M059J (cell line): Measurements from ENCODE around the gene IZUMO2. TPM values are rescaled to one million over a fixed set of nuclear protein-coding genes. Genes with fewer than 3 reads are reported as not detected.
"Not testable (repeated sequence)": the region's sequence is repeated elsewhere in the genome, so short reads cannot be mapped to it uniquely, and the experiment has no call there.

Experiments used
- DNase-seq: peaks from one replicate; pipeline ENCODE4 v3.0.0-alpha.2; 2012; ENCODE audit warnings: low read depth
- total RNA-seq: library from RNA; depleted of rRNA; stranded (reverse); fragments of >200 nt; shearing (Covaris generic); gene quantifications from 2 replicates; pipeline ENCODE4 v1.2.3, GENCODE V29; 2014; rRNA removed

IZUMO2 gene
- total RNA-seq, 1 experiment from 2014 or later: not detected

DNA sequence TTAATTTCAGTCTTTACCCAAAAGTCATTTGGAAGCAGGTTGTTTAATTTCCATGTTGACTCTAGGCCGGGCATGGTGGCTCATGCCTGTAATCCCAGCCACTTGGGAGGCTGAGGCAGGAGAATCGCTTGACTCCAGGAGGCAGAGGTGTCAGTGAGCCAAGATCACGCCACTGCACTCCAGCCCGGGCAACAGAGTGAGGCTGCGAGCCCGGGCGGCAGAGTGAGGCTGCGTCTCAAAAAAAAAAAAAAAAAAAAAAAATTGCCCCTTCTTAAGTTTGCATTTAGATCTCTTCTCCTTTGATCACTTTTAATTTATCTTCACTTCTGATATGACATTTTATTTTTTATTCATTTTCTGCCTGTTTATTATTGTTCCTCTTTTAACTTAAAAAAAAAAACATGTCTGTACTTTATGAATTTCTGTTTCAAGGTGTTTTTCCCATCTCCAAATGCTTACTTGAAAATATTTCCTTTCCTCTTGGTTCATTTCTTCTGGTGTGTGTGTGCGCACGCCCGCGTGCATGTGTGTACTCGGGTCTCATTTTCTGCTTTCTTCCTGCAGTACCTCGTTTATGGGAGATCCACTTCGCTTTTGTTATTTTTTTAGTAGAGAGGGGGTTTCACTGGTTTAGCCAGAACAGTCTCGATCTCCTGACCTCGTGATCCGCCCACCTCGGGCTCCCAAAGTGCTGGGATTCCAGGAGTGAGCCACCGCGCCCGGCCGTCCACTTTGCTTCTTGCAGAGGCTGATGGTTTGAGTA lies 26.3 kb downstream of the IZUMO2 start:
- DNase-seq: not testable (repeated sequence)

DNA sequence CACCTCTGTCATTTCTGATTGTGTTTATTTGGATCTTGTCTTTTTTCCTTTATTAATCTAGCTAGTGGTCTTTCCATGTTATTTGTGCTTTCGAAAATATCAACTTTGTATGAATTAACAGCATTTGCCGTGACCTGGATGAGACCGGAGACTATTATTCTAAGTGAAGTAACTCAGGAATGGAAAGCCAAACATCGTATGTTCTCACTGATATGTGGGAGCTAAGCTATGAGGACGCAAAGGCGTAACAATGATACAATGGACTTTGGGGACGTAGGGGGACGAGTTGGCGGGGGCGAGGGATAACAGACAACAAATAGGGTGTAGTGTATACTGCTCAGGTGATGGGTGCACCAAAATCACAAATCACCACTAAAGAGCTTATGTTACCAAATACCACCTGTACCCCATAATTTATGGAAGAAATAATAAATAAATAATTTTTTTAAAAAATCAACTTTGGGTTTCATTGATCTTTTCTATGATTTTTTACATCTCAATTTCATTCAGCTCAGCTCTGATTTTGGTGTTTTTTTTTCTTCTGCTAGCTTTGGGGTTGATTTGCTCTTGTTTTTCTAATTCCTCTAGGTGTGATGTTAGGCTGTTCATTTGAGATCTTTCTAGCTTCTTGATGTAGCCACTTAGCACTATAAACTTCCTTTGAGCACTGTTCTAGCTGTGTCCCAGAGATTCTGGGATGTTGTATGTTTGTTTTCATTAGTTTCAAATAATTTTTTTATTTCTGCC lies 27.1 kb downstream of the IZUMO2 start:
- DNase-seq: not testable (repeated sequence)

DNA sequence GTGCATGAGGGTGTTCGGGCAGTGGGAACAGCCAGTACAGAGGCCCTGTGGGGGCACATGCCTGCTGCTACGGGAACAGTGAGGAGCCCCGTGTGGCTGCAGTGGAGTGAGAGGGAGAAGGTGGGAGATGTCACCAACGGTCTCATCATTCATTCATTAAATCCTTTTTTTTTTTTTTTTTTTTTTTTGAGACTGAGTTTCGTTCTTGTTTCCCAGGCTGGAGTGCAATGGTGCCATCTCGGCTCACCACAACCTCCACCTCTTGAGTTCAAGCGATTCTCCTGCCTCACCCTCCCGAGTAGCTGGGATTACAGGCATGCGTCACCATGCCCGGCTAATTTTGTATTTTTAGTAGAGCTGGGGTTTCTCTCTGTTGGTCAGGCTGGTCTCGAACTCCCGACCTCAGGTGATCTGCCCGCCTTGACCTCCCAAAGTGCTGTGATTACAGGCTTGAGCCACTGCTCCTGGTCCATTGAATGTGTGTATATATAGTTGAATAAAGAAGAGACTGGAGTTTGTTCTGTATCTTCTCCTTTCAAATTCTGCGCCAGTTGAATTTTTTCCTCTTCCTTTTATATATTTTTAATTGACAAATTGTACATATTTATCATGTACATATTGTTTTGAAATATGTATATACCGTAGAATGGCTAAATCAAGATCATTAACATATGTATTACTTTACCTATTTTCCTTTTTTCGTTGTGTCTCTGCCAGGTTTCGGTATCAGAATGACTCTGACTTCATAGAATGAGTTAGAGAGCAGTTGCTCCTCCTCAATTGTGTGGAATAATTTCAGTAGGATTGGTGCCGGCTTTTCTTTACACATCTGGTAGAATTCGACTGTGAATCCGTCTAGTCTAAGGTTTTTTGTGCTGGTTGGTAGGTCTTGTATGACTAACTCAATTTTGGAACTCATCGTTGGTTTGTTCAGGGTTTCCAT lies 28.0 kb downstream of the IZUMO2 start:
- DNase-seq: not testable (repeated sequence)

GRCh38 chr19:50133518-50134492 lies 29.3 kb downstream of the IZUMO2 start:
- DNase-seq: not testable (repeated sequence)

DNA sequence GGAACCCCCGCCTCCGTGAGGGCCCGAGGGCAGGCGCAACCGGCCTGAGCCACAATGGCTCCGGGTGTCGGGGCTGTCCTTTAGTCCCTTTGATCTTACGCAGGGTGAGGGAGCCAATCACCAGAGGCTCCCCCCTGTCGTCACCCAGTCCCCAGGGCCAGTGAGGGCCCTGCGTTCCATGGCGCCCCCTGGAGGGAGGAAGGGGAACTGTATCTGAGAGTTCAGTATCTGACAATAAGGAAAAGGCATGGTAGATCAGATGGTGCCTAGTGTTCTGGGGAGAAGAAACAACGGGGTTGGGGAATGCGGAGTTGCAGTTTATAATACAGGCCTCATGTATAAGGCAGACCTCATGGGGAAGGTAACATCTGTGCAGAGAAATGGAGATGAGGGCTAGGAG lies 59.1 kb downstream of the IZUMO2 start:
- DNase-seq: not testable (repeated sequence)

- DNase-seq: not testable (repeated sequence)
Measured at GRCh38 chr19:50103405-50103804, 59.7 kb downstream of the IZUMO2 start.

Other genes with a start within 250 kb of the IZUMO2 start
- gene ATF5, start 234.1 kb downstream of the IZUMO2 start, total RNA-seq: 18.9 and 20.5 TPM in 2 replicates
- gene NUP62, start 233.8 kb downstream of the IZUMO2 start, total RNA-seq: 70.5 and 96.0 TPM in 2 replicates
- gene SIGLEC11, start 202.1 kb downstream of the IZUMO2 start, total RNA-seq: not detected in 2 replicates
- gene VRK3, start 137.9 kb downstream of the IZUMO2 start, total RNA-seq: 34.0 and 41.9 TPM in 2 replicates
- gene ZNF473, start 137.3 kb downstream of the IZUMO2 start, total RNA-seq: 14.7 and 20.4 TPM in 2 replicates
- not detected in 2 replicates for gene MYH14, start 40.3 kb upstream of the IZUMO2 start, total RNA-seq
- gene KCNC3, start 166.1 kb upstream of the IZUMO2 start, total RNA-seq: not detected in 2 replicates
- 0.12 and 0.15 TPM in 2 replicates for gene NAPSA, start 202.4 kb upstream of the IZUMO2 start, total RNA-seq
- 74.0 and 116 TPM in 2 replicates for gene NR1H2, start 213.2 kb upstream of the IZUMO2 start, total RNA-seq
- gene POLD1, start 221.1 kb upstream of the IZUMO2 start, total RNA-seq: 22.9 and 50.7 TPM in 2 replicates